Measurements from ENCODE around the gene CRACR2B.

- TF ChIP-seq CTCF (conservative IDR thresholded peaks at IDR 0.05; ENCODE audit: low read length) (no peak), EZH2phosphoT487 (IDR thresholded peaks at IDR 0.05; ENCODE audit: borderline replicate concordance) (no peak)
Measured at GRCh38 chr11:864898-865297, 37.2 kb downstream of the CRACR2B start.

Data from Loucy (cell line).